ENCODE measurements around the gene RCAN1.
"Not testable (repeated sequence)": the region's sequence is repeated elsewhere in the genome, so short reads cannot be mapped to it uniquely, and the experiment has no call there.

The RCAN1 gene

GRCh38 chr21:34567604-34568155 is 47.2 kb downstream of the RCAN1 start:
- DNase-seq: no peak

- no peak for DNase-seq
Observed at GRCh38 chr21:34565238-34565637, 49.7 kb downstream of the RCAN1 start.

GRCh38 chr21:34563370-34563769 is 51.5 kb downstream of the RCAN1 start:
- DNase-seq: not testable (repeated sequence)

GRCh38 chr21:34561806-34562205 is 53.1 kb downstream of the RCAN1 start:
- DNase-seq: no peak

- no peak for DNase-seq
Observed at GRCh38 chr21:34560609-34561008, 54.3 kb downstream of the RCAN1 start.

GRCh38 chr21:34560021-34560420 is 54.9 kb downstream of the RCAN1 start:
- DNase-seq: no peak

- no peak for DNase-seq
Observed at GRCh38 chr21:34559089-34559631, 55.8 kb downstream of the RCAN1 start.

GRCh38 chr21:34558166-34558565 is 56.7 kb downstream of the RCAN1 start:
- DNase-seq: no peak

- no peak for DNase-seq
Observed at GRCh38 chr21:34557261-34557660, 57.7 kb downstream of the RCAN1 start.

- not testable (repeated sequence) for DNase-seq
Observed at GRCh38 chr21:34554670-34555069, 60.2 kb downstream of the RCAN1 start.

GRCh38 chr21:34554227-34554626 is 60.7 kb downstream of the RCAN1 start:
- no peak for DNase-seq

- no peak for DNase-seq
Observed at GRCh38 chr21:34553151-34553952, 61.6 kb downstream of the RCAN1 start.

- DNase-seq: no peak
Observed at GRCh38 chr21:34552360-34553098, 62.4 kb downstream of the RCAN1 start.

GRCh38 chr21:34550182-34550799 is 64.6 kb downstream of the RCAN1 start:
- no peak for DNase-seq

GRCh38 chr21:34548781-34549376 is 66.0 kb downstream of the RCAN1 start:
- DNase-seq: no peak

- no peak for DNase-seq
Observed at GRCh38 chr21:34546542-34546941, 68.4 kb downstream of the RCAN1 start.

GRCh38 chr21:34545079-34545884 is 69.6 kb downstream of the RCAN1 start:
- no peak for DNase-seq

- no peak for DNase-seq
Observed at GRCh38 chr21:34544032-34544496, 70.8 kb downstream of the RCAN1 start.

GRCh38 chr21:34543017-34543416 is 71.9 kb downstream of the RCAN1 start:
- no peak for DNase-seq

GRCh38 chr21:34540206-34540605 is 74.7 kb downstream of the RCAN1 start:
- no peak for DNase-seq

- no peak for DNase-seq
Observed at GRCh38 chr21:34537838-34538237, 77.1 kb downstream of the RCAN1 start.

GRCh38 chr21:34536820-34537219 is 78.1 kb downstream of the RCAN1 start:
- DNase-seq: no peak
